Effector memory CD8-positive, alpha-beta T cell (primary cell): ENCODE results near the gene ALG11.

Experiments
- ATAC-seq: fragments of 150-1000 bp; cut with Tn5 transposase; replicated peaks from 2 replicates; pipeline ENCODE4 v1.10.0; 2021; ENCODE audit warnings: mild to moderate bottlenecking, moderate library complexity
- DNase-seq, 3 experiments: peaks; one replicate each; pipeline ENCODE4 v3.0.0; 2021
- H3K27ac Mint-ChIP-seq, 2 donors: one replicate each; pipeline ENCODE4 v1.8.0; 2022; ENCODE audit warnings: mild to moderate bottlenecking in 2 of 2, mixed read lengths in 2 of 2, moderate library complexity in 2 of 2
- H3K27me3 Mint-ChIP-seq, 2 donors: one replicate each; pipeline ENCODE4 v1.8.0; 2022; ENCODE audit warnings: mixed read lengths in 2 of 2
- H3K36me3 Mint-ChIP-seq: one replicate; pipeline ENCODE4 v1.8.0; 2022; ENCODE audit warnings: mild to moderate bottlenecking, moderate library complexity, mixed read lengths; ENCODE audit not compliant: insufficient read depth
- H3K4me1 Mint-ChIP-seq, 2 donors: one replicate each; pipeline ENCODE4 v1.8.0; 2022; ENCODE audit warnings: low read depth in 2 of 2, mixed read lengths in 2 of 2
- H3K4me3 Mint-ChIP-seq, 2 donors: one replicate each; pipeline ENCODE4 v1.8.0; 2022; ENCODE audit warnings: mild to moderate bottlenecking in 2 of 2, mixed read lengths in 2 of 2, moderate library complexity in 2 of 2
- H3K9me3 Mint-ChIP-seq, 2 donors: one replicate each; pipeline ENCODE4 v1.8.0; 2022; ENCODE audit warnings: mixed read lengths in 2 of 2

The ALG11 gene

GRCh38 chr13:52070929-52071523 is 58.8 kb downstream of the ALG11 start:
- H3K9me3 Mint-ChIP-seq: peaks cover 3 to 11% of the 10 kb centered on the region in 2 donors
- H3K4me3 Mint-ChIP-seq: no peak overlapping the region
- peaks cover 50 to 54% of the 10 kb centered on the region in 2 donors for H3K27me3 Mint-ChIP-seq
- H3K27ac Mint-ChIP-seq: no peak overlapping the region
- ATAC-seq (no peak), DNase-seq (no peak)
- no peaks in the 10 kb centered on the region for H3K36me3 Mint-ChIP-seq
- H3K4me1 Mint-ChIP-seq: no peaks in the 10 kb centered on the region
